GM18498 (cell line): ENCODE data around the gene BBS9.

Experiments used
- ATAC-seq: cut with Tn5 transposase; IDR thresholded peaks from one replicate; pipeline ENCODE4 v1.9.1; 2021; ENCODE audit warnings: mild to moderate bottlenecking, moderate library complexity; ENCODE audit not compliant: unreplicated experiment

BBS9 gene

DNA sequence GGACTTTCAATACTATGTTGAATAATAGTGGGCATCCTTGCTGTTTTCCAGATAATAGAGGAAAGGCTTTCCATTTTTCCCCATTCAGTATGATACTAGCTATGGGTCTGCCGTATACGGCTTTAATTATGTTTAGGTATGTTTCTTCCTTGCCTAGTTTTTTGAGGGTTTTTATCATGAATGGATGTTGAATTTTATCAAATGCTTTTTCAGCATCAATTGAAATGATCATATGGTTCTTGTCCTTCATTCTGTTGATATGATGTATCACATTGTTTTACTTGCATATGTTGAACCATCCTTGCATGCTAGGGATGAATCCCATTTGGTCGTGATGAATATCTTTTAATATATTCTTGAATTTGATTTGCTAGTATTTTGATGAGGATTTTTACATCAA lies 11.0 kb upstream of the BBS9 start:
- ATAC-seq: no peak

DNA sequence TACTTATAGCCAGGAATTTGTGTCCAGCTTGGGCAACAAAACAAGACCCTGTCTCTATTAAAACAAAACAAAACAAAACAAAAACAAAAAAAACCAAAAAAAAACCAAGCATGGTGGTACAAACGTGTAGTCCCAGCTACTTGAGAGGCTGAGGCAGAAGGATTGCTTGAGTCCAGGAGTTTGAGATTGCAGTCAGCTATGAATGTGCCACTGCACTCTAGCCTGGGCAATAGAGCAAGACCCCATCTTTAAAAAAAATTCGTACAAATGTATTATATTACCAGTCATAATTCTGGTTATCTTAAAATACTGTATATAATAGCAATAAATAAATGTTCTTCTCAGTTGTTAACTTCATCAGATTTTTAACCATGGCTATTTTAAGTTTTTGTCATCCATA lies 2.3 kb upstream of the BBS9 start:
- ATAC-seq: no peak

DNA sequence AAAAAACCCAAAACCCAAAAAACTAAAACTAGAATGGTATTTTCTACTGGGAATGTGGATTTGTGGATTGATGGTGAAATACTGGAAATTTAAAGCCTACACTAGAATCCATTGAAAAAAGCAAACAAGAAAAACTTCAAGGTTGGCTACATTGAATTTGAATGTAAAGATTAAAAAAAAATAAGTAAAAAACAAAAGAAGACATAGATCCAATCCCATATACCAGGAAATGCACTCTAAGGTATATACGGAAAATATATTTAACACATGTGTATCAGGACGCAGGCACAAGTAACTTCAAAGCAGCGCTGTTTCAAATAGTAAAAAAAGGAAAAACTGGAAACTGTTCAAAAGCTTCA lies 754 bp upstream of the BBS9 start:
- no peak for ATAC-seq

DNA sequence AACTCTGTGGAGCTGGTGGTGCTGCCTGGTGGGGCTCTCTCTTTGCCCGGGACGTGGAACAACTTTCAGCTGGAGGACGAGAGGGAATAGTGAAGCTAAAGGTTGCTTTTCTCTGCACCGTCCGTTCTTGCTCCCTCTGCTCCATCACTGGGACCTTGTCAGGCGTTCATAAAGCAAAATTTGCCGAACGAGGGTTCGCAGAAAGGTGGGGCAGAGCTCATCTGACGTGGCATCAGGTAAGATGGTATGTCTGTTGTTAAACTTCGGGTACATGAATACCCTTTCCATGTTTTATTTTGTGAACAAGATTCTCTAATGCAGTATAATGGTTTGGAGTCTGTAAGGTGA lies 416 bp downstream of the BBS9 start:
- ATAC-seq: no peak

DNA sequence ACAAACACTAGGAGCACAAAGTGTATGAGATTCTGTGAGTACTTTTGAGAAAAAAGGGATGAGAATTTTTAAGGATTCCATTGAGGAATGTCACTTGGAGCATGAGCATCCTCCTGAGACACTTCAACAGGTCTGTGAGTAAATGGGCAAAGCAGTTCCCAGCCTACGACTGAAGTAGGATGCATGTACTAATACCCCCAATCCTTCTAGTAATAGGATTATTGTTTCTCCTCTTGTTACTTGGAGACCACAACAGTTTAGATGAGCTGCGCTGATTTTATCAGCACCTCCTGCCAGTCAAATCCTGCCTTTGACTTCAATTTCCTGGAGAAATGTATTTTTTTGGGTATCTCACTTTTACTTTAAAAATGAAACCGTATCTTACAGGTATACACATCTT lies 820 bp downstream of the BBS9 start:
- no peak for ATAC-seq

DNA sequence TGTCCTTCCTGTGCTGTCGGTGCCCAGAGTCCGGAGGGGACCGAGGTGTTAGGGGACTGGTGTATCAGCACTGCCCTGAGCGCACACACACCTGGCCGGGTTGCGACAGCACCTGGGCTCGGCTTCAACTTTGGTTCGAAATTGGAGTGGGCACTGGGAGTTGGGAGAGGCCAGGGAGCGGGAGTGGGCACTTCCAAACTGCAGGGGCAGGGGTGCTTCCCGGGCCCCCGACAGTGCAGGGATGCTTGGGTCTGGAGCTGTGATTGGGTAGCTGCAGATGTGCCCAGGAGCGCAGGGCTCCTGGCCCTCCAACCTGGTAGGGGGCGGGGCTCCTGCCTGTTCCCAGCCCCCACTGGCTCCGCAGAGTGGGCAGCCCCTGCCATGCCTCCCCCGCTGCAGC lies 7.7 kb downstream of the BBS9 start:
- no peak for ATAC-seq

DNA sequence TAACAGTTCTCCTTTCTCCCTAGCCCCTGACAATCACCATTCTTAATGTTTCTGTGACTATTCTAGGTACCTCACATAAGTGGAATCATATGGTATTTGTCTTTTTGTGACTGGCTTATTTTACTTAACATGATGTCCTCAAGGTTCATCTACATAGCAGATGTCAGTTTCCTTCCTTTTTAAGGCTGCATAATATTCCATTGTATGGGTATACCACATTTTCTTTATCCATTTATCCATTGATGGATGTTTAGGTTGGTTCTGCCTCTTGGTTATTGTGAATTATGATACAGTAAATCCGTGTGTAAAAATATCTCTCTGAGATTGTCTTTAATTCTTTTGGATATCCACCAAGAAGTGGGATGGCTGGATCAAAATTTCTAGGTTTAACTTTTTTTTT lies 13.2 kb downstream of the BBS9 start:
- no peak for ATAC-seq

DNA sequence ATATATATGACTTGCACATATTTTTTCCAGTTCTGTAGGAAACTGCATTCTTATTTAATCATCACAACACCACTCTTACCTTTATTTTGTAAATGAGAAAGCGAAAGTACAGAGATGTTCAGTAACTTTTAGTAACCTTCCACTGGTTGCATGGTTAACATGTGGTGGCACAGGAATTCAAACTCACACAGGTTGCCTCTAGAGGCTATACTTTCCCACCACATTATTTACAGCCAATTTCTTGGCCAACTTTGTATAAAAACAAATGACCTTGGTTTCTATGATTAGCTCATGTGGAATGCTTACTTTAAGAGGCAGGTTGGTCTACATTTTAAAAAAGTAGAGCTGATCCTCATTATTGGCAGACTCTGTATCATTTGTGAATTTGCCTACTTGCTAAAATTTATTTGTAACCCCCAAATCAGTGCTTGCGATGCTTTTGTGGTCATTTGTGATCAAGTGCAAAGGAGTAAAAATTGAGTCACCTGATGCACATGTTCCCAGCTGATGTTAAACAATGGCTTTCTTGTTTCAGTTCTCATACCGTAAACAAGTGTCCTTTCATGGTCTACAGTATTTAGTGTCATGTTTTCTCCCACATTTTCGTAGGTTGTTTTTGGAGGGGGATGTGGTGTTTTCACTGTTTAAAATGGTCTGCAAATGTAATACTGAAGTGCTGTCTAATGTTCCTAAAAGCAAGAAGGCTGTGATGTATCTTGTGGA lies 14.8 kb downstream of the BBS9 start:
- ATAC-seq: peak; percentile 77

DNA sequence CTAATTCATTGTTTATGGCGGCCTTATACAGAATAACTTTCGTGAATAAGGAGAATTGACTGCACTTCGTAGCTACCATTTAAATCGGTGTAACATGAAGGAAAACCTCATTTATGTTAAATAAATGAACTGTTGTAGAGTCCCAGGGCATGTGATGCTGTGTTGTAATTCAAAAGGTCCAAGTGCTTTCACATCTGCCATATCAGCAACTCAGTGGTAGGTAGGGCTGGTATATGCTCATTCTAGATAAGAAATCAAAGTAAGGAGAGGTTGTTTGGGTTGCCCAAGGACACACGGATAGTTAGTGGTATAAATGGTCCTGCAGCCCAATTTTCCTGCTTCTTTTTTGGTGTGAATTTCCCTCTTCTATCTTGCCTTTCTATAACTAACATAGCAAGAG lies 15.8 kb downstream of the BBS9 start:
- ATAC-seq: no peak

DNA sequence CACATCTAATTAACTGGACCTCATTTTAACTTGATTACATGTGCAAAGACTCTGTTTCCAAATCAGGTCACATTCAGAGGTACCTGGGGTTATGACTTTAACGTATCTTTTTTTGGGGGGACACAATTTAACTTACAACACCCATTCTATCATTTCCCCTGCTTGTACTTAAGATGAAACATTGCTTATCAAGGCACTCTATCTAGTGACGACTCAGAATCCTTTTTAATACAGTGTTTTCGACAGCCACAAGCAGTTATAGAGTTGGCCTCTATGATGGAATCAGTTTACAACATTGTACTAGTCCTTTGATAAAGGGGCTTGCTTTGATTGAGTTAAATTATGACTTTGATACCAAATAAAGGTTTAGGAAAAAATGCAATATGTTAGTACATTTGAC lies 22.7 kb downstream of the BBS9 start:
- ATAC-seq: no peak

DNA sequence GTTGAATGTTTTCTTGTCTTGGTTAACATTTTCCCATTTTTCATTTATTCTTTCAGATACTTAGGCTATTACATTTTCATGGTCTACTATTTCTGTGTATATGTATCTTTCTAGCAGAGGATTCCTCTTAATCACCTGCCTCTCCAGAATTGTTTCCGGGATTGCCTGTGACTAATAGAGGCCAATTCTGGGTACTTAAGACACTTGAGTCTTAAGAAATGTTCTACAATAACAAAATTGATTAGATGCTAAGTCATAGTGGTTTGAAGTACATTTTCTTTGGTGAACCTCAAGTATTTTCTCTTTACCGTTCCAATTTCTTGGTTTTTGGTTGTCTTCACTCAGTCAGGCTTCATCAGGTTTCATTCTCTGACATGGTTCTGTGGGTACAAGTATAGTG lies 26.4 kb downstream of the BBS9 start:
- no peak for ATAC-seq

DNA sequence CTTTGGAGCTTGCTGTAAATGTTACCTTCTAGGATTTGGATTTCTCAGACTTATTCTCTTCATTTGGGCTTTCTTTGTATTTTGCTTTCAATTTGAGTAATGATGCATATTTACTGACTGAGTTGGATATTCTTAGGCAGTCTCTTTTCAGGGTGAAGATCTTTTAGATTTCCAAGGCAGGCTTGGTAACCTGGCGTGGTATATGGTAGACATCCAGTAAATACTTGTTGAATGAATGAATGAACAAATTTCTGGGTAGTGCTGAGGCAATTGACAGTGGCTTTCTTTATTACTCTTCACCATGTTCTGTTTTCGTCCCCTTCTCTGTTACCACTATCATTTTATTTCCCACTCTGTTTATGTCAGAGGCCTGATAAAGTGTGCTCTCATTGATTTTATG lies 27.1 kb downstream of the BBS9 start:
- ATAC-seq: no peak

DNA sequence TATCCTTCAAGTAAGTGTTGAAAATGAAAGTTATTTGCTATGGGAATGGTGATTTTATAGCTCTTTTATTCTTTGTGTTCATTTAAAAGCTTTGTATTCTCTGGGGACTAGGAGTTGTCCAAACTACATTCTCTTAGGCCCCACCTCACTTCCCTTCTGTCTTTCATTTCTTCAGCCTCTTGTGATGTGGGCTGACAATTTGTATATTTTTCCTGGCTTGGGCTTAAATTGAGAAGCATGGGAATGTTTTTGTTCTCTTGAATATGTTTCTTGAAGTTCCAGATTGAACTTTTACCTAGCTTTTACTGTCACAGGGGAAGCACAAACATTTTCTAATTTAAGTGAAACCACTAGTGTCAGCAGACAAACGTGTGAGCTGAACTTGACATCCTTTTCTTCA lies 27.9 kb downstream of the BBS9 start:
- ATAC-seq: no peak

DNA sequence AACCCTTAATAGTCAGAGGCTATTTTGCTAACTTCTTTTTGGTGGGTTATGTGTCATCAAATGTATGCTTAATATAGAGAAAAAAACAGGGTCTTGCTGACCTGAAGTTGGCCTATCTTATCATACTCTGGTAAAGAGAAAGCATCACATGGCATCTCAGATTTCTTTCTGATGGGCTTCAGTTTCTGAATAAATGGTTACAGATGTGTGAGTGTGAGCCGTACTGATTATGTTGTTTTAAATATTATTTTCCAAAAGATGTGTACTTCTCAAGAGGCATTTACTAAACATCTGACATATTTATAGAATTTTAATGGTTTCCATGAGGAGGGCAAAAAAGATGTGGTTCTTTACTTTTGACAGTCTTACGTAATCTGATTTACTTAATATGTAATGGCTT lies 28.4 kb downstream of the BBS9 start:
- no peak for ATAC-seq

DNA sequence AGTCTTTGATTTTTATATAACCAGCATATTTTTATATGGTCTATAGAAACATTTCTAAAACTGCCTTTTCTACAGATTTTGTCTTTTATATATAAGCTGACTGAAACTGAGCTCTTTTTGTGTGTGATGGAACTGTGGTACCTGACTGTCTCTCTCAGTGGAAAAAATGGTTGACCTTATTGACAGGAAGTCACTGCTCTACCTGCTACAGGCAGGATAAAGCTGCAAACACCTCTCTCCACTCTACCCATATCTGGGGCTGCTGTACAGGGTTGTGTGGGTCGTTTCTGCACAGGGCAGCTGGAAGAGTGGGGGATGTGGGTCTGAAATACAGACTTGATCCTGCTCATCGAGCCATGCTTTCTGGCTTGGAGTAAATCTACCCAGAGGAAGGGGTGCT lies 48.5 kb downstream of the BBS9 start:
- ATAC-seq: no peak

DNA sequence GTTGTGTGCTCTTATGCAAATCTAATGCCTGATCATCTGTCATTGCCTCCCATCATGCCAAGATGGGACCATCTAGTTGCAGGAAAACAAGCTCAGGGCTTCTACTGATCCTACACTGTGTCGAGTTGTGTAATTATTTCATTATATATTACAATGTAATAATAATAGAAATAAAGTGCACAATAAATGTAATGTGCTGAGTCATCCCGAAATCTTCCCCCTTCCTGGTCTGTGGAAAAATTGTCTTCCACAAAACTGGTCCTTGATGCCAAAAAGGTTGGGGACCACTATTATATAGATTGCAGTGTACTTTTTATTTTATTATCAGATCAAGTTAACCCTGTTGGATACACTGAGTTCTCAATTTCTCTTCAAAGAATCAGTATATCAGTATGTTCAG lies 50.2 kb downstream of the BBS9 start:
- no peak for ATAC-seq

DNA sequence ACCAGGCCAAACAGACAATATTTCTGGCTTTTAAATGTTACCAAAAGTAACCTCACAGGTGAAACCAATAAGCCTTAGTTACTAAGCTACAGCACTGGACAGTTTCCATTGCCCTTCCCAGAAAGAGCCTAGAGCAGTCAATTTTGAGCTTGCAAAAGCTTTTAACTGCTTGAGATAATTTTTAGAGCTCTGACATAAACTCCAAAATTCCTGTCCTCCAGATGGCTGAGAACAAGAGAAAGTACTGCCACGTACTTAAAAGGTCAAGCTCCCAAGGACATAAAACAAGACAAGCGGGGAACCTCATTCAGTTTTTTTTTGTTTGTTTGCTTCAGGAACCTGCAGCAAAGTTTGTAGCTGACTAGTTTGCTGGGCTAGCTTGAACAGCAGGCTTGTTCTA lies 54.1 kb downstream of the BBS9 start:
- ATAC-seq: no peak

DNA sequence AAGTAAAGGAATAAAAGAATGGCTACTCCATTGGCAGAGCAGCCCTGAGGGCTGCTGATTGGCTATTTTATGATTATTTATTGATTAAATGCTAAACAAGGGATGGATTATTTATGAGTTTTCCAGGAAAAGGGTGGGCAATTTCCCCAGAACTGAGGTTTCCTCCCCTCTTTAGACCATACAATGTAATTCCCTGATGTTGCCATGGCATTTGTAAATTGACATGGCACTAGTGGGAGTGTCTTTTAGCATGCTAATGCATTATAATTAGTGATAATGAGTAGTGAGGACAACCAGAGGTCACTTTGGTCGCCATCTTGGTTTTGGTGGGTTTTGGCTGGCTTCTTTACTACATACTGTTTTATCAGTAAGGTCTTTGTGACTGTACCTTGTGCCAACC lies 55.5 kb downstream of the BBS9 start:
- no peak for ATAC-seq

DNA sequence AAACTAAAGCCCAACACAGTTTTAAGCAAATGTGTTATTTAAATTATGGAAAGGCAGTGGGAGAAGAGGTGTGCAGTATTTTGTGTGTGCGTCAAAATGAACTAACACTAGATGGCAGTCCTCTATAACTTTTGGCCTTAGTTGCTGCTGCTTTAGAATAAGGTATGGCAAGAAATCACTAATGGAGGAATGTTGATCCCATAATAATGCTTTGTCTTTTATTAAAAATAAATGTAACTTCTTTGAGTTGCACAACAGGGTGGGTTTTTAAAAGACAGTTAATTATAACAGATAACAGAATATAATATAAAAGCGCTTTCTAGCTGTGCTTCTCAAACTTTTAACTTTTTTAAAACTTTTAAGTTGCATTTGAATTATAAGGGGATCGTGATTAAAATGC lies 56.4 kb downstream of the BBS9 start:
- ATAC-seq: peak; percentile 78

DNA sequence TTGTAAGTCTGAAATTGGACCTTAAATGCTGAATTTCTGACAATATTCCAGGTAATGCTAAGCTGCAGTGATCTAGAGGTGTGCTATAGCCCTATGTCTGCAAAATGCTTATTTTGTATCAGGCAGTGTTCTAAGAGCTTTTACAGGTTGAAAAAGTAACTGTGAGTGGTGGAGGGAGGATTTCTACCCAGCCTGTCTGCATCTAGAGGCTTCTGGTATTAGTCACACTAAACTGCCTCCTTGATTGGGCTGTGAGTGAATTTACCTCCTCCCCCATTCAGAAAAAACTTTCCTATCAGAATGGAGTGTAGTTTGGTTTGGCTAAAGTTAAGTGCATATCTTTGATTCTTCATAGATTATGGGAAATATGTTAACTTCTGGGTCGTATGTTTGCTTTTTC lies 56.8 kb downstream of the BBS9 start:
- no peak for ATAC-seq

DNA sequence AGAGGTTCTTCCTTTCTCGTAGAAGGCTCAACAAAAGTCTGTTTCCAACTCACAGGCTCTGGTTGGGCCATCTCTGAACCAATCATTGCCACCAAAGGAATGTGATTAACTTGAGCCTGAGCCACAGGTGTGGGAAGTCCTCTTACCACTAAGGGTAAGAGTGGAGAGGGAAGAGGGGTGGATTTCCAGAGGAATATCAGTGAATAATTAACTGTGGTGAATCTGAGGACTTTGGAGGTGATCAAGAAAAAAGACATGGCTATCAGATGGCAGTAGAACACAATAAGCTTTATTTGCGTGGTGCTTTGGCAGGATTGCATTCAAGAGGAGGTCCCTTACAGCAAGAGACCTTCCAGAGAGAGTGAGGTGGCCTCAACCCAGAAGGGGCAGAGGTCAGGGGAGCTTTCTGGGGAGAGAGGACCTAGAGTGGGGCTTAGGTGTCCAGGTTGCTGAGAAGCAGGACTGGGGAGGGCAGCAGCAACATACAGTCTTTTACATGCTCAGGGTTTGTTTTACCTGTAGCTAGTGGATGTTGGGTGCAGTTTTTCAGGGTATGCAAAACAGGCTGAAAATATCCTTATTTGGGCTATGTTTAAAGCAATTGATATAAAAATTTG lies 61.4 kb downstream of the BBS9 start:
- ATAC-seq: peak; percentile 22

DNA sequence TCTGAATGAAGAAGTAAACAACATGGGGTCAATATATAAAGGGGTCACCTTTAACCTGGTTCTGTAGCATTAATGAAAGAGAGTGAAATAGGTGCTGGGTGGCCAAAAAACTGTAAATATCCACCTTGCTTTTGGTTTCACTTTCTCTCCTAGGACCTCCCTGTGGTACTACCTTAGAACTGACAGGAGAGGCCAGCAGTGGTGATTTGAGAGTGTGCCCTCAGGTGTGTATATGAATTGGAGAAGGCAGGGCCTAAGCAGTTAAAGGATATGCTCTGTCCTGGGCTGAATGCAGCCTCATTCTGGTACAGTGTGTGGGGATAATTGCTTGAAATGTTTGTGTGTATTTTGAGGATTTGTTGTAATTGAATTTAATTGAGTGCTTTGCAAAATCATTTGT lies 62.0 kb downstream of the BBS9 start:
- peak; percentile 76 for ATAC-seq

DNA sequence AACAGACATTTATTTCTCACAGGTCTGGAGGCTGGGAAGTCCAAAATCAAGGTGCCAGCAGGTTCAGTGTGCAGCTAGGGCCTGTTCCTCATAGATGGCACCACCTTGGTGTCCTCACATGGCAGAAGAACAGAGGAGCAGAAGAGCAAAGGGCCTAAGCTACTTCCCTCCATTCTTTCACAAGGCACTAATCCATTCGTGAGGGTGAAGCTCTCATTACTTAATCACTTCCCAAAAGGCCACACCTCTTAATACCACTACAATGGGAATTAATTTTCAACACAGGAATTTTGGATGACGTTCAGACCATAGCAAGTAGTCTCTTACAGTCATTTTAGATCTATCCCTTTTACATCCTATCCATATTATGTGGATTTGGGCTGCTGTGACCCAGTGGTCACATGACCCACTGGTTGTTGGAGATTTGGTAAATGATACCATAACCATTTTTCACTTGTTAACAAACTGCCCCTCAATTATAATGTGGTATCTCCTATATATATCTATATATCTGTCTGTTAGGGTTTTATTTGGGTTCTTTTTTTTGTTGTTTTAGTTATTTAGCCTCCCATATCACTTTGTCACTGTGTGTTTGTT lies 63.4 kb downstream of the BBS9 start:
- ATAC-seq: no peak
